DOHH2 (cell line): ENCODE measurements around the gene ERC2.
"Not testable (repeated sequence)": the region's sequence is repeated elsewhere in the genome, so short reads cannot be mapped to it uniquely, and the experiment has no call there.

Source experiments
- H3F3A ChIP-seq: fragments of 200-600 bp; sonication (generic), shearing (Covaris generic); 2 replicates; pipeline ENCODE4 v1.6.0; 2016; ENCODE audit warnings: antibody characterized with exemption, mild to moderate bottlenecking; ENCODE audit not compliant: control insufficient read depth, insufficient read depth
- H3K27ac ChIP-seq: fragments of 200-600 bp; sonication (generic); 2 replicates; pipeline ENCODE4 v1.5.1; 2014; ENCODE audit warnings: low read depth, mild to moderate bottlenecking, low read length, moderate library complexity
- H3K27me3 ChIP-seq: fragments of 200-600 bp; sonication (generic); 2 replicates; pipeline ENCODE4 v1.6.1; 2014; ENCODE audit warnings: mild to moderate bottlenecking, low read length, mixed read lengths; ENCODE audit not compliant: control insufficient read depth
- H3K36me3 ChIP-seq: fragments of 200-600 bp; sonication (generic); 2 replicates; pipeline ENCODE4 v1.6.1; 2014; ENCODE audit warnings: mild to moderate bottlenecking, low read length, moderate library complexity, mixed read lengths; ENCODE audit not compliant: control insufficient read depth
- H3K4me1 ChIP-seq: fragments of 200-600 bp; sonication (generic); 2 replicates; pipeline ENCODE4 v1.6.1; 2014; ENCODE audit warnings: mild to moderate bottlenecking, low read length, mixed read lengths; ENCODE audit not compliant: control insufficient read depth
- H3K4me2 ChIP-seq: fragments of 200-600 bp; sonication (generic); 2 replicates; pipeline ENCODE4 v1.6.0; 2014; ENCODE audit warnings: mild to moderate bottlenecking, low read length, moderate library complexity
- H3K4me3 ChIP-seq: fragments of 200-600 bp; sonication (generic); 2 replicates; pipeline ENCODE4 v1.5.1; 2014; ENCODE audit warnings: mild to moderate bottlenecking, low read length, mixed read lengths
- H3K79me2 ChIP-seq: fragments of 200-600 bp; sonication (generic); 2 replicates; pipeline ENCODE4 v1.6.1; 2014; ENCODE audit warnings: mild to moderate bottlenecking, low read length, mixed read lengths; ENCODE audit not compliant: control insufficient read depth
- H3K9me2 ChIP-seq: fragments of 200-600 bp; sonication (generic); replicated peaks from 2 replicates; pipeline ENCODE4 v1.6.1; 2014; ENCODE audit warnings: mild to moderate bottlenecking, low read length, mixed read lengths; ENCODE audit not compliant: control insufficient read depth
- H3K9me3 ChIP-seq: fragments of 200-600 bp; sonication (generic); 2 replicates; pipeline ENCODE4 v1.6.1; 2014; ENCODE audit warnings: antibody characterized with exemption, low read length, mixed read lengths; ENCODE audit not compliant: control insufficient read depth, insufficient read depth
- H4K20me1 ChIP-seq: fragments of 200-600 bp; sonication (generic); 2 replicates; pipeline ENCODE4 v1.6.0; 2014; ENCODE audit warnings: low read depth, mild to moderate bottlenecking, antibody characterized with exemption, low read length, moderate library complexity; ENCODE audit not compliant: control insufficient read depth, insufficient read depth
- CTCF ChIP-seq: fragments of 200-600 bp; sonication (generic); IDR thresholded peaks from one replicate; pipeline ENCODE4 v1.5.1; 2014; ENCODE audit warnings: antibody characterized with exemption, mild to moderate bottlenecking, low read depth, low read length; ENCODE audit not compliant: poor library complexity, severe bottlenecking
- EZH2phosphoT487 ChIP-seq: fragments of 200-600 bp; sonication (generic); IDR thresholded peaks from 2 replicates; pipeline ENCODE4 v1.6.1; 2017; ENCODE audit warnings: borderline replicate concordance, mild to moderate bottlenecking, antibody characterized with exemption, low read length, moderate library complexity, mixed read lengths

Gene ERC2

GRCh38 chr3:56468184-56469106 lies at the start of gene ERC2:
TSS of gene ERC2 (minus strand) at chr3:56468467.
- no peak within 1 kb of the TSS for H3K27ac ChIP-seq
- no peaks in the 10 kb centered on the region for H3K79me2 ChIP-seq
- TF ChIP-seq EZH2phosphoT487 (no peak), CTCF (no peak)
- no peaks in the 10 kb centered on the region for H3K9me2 ChIP-seq
- H3K4me2 ChIP-seq = no peak within 1 kb of the TSS
- no peak within 1 kb of the TSS for H3K4me3 ChIP-seq
- no peaks in the 10 kb centered on the region for H4K20me1 ChIP-seq
- no peaks in the 10 kb centered on the region for H3K36me3 ChIP-seq
- no peaks in the 10 kb centered on the region for H3F3A ChIP-seq
- H3K4me1 ChIP-seq = no peaks in the 10 kb centered on the region
- no peaks in the 10 kb centered on the region for H3K9me3 ChIP-seq
- H3K27me3 ChIP-seq = no peaks in the 10 kb centered on the region; the same call in 1 of the 2 replicates

- TF ChIP-seq CTCF (no peak), EZH2phosphoT487 (no peak)
- H3K27ac ChIP-seq = no peak overlapping the region
Observed at GRCh38 chr3:56502738-56503137, 34.5 kb upstream of the ERC2 start.

GRCh38 chr3:56496376-56496775 lies 28.1 kb upstream of the ERC2 start:
- not testable (repeated sequence) for H3K79me2 ChIP-seq, H3K36me3 ChIP-seq, H3K9me3 ChIP-seq, H3K27me3 ChIP-seq, H3K4me1 ChIP-seq, H4K20me1 ChIP-seq, H3F3A ChIP-seq, H3K27ac ChIP-seq, H3K9me2 ChIP-seq, H3K4me3 ChIP-seq, H3K4me2 ChIP-seq

More at GRCh38 chr3:56502738-56503137, 34.5 kb upstream of the ERC2 start:
- Histone ChIP-seq H3K36me3 (no peaks in the 10 kb centered on the region), H4K20me1 (no peaks in the 10 kb centered on the region), H3K4me3 (no peak overlapping the region), H3K4me1 (no peaks in the 10 kb centered on the region), H3K79me2 (no peaks in the 10 kb centered on the region), H3K27me3 (no peaks in the 10 kb centered on the region), H3F3A (no peaks in the 10 kb centered on the region), H3K9me3 (no peaks in the 10 kb centered on the region), H3K4me2 (no peak overlapping the region), H3K9me2 (no peaks in the 10 kb centered on the region)

GRCh38 chr3:56494679-56495322 lies 26.5 kb upstream of the ERC2 start:
- Histone ChIP-seq H3K4me1 (no peaks in the 10 kb centered on the region), H4K20me1 (no peaks in the 10 kb centered on the region), H3K79me2 (no peaks in the 10 kb centered on the region), H3K36me3 (no peaks in the 10 kb centered on the region), H3F3A (no peaks in the 10 kb centered on the region), H3K9me2 (no peaks in the 10 kb centered on the region), H3K27ac (no peak overlapping the region), H3K4me2 (no peak overlapping the region), H3K9me3 (no peaks in the 10 kb centered on the region), H3K27me3 (no peaks in the 10 kb centered on the region), H3K4me3 (no peak overlapping the region)
- TF ChIP-seq CTCF (peak; percentile 95), EZH2phosphoT487 (no peak)
